SHP77 (cell line): ENCODE measurements around the gene SMIM20.
"Not testable (repeated sequence)": the region's sequence is repeated elsewhere in the genome, so short reads cannot be mapped to it uniquely, and the experiment has no call there.

Experiments used
- DNase-seq, 2 experiments: peaks; one replicate each; lab custom pipeline; 2025; lab: John Stamatoyannopoulos, UW

Gene SMIM20

DNA sequence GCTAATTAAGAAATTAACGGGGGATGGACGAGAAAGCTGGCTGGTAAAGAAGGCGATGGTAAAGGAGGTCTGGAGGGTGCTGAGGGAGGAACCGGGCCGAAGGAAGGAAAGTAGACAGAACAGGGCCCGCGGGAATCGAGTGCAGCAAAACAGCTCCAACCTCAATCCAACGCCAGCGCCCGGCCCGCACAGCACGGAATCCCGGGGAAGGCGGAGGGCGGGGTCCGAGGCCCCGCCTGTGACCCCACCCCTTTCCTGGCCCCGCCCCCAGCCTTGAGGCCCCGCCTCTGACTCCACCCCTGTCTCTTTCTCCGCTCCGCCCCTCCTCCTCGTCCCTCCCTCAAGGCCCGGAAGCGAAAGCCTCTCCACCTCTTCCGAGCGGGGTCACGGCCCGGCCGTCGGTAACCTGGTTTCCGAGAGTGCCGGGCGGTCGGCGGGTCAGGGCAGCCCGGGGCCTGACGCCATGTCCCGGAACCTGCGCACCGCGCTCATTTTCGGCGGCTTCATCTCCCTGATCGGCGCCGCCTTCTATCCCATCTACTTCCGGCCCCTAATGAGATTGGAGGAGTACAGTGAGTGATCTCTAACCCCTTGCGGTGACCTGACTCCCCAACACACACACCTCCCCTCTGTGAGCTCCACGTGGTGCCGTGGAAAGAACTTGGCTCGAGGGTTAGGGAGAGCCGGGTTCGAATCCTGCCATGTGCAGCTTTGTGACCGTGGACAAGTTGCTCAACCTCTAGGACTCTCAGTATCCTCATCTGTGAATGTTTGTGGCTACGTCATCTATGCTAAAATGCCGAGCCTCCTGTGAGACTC is at the start of gene SMIM20:
TSS of gene SMIM20 (plus strand) at position 370 of the 819 bp plus-strand sequence. CDS start at position 464, 94 bp downstream.
- DNase-seq = peak; percentile 56

DNA sequence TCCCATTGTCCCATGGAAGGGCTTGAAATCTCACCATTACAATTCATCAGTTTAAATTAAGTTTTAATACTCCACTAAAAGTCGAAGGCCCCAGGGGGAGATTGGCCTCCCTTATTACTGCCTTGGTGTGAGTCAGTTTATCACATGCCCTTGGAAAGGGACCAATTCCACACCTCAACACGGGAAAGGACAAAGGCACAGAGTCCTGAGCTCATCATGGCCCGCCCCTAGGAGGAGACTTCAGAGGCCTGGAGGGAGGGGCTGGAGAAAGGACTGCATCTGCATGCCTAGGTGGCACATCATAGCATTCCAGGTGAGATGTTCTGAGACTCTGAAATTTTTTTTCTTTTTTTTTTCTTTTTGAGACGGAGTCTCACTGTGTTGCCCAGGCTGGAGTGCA is 48.4 kb upstream of the SMIM20 start:
- no peak for DNase-seq

DNA sequence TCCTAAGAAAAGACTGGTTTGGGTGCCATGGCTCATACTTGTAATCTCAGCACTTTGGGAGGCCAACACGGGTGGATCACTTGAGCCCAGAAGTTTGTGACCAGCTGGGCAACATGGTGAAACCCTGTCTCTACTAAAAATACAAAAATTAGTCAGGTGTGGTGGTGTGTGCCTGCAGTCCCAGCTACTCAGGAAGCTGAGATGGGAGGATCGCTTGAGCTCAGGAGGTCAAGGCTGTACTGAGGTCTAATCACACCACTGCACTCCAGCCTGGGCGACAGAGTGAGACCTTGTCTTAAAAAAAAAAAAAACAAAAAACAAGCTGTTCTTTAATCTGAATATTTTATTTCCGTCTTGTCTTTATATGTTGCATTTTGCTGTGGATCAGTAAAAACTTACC is 47.6 kb upstream of the SMIM20 start:
- not testable (repeated sequence) for DNase-seq

DNA sequence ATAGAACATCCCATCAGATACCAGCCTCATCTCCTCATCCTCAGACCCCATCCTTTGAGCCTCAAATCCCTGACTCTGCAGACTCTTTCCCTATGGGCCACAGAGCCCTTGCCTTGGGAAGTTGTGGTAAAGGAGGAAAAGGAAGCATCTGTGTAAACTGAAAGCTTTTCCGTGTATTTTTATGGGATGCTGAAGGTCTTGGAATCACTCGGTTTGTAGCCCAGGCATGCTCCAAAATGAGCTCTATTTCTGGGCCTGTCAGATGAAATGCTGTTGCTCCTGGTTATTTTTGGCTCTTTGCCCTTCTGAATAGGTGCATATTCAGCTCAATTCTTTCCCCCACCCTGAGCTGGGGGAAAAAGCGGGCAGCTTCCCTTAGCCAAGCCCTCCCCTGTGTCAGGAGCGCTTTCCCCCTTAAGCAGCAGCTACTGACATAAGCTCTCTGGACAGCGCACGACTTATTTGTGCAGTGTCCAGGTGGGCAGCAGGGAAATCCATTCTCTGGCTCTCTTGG is 46.2 kb upstream of the SMIM20 start:
- no peak for DNase-seq

DNA sequence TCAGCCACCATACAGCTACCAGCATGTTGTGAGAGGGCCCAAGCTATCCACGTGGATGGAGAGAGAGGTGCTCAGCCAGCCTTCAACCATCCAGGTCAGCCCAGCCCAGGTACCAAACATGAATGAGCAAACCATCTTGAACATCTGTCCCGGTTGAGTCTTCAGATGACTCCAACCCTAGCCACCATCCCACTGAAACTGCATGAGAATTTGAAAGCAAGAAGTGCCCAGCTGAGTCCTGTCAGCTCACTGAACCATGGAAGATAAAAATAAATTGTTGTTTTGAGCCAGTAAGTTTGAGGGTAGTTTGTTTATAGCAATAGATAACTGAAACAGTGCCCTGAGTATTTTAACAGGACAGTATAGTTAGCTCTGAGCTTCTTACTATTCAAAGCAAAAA is 43.9 kb upstream of the SMIM20 start:
- DNase-seq = no peak

DNA sequence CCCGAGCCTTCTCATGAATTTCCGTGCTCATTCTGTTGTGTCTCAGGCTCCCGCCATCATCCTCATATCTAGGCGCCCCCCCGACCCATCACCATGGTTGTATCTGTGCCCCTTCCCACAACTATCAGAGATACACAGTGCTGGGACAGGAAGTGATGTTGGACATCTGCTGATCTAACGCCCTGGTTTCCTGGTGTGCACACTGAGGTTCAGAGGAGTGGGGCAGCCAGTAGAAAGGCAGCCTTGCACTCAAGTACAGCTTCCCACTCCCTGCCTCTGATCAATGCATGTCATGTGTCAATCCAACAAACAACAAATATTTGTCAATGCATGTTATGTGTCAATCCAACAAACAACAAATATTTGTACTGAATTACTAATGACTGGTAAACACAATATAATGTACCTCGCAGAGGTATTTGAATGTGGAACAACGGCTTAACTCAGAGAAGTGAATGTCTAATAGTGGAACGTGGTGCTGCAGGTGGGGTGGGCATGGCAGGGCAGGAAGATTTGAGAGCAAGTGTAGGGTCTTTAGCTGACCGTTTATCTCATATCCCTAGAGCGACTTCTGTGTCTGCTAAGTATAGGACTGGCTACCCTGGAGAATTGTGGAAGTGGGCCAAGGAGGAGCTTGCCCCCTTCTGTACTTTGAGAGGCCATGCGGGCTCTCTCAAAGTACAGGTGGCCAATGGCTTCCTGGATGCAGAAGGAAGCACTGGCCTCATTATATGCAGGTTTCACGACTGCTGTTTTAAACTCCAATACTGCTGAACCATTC is 41.0 kb upstream of the SMIM20 start:
- no peak for DNase-seq

DNA sequence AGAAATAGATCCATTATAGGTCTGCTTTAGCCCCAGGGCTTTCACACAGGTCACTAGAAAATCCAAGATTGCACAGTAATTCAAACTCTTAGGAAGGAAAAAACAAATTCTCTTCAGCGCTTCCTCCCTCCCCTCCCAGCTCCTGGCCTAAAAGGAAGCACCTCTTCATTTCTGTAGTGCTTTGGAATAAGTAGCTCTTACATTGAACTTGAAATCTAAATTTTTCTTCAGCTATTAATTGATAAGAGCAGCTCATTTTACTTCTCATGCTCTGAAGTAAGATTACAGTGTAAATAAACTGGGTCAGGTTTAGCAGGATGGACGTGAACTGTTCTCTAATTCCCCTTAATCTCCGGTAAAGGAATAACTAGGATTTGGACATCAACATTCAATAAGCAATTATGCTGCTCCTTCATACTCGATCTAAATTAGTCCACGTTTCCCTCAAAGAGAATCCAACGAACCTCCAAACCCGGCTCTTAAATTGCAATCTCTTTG is 40.3 kb upstream of the SMIM20 start:
- DNase-seq = no peak

DNA sequence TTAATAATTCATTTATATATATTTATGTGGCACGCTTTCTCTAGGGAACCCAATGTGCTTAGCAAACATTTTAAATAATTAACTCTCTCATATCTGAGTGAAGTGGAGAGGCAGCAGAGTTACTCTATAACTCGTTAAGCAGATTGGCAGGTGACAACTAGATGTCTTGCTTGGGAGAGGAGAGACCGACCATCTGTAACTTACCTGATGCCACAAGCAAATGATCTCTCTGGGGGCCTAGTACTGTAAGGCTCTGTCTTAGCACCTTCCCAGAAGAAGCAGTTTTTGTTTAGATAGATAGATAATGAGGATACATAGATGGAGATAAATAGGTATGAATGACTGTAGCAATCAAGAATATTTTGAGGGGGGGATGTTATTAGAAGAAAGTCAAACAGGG is 39.4 kb upstream of the SMIM20 start:
- no peak for DNase-seq

DNA sequence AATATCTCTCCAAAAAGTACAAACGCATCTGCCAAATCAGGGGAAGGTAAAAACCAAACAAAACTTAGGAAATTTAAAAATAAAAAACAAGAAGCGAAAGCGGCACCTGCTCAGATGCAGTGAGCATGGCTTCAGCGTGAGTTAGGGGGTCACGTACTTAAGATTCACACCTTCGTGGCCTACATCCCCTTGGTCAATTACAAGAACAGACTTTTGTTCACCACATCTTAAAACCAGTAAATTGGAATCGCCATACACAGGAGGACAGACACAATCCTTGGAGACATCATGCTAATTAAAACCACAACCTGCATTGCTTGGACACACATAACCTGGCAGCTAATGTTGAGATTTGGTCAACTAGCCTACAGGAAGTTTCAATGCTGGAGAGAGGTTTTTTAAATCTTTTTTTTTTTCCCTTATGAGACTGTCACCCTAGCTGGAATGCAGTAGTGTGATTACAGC is 38.7 kb upstream of the SMIM20 start:
- no peak for DNase-seq

DNA sequence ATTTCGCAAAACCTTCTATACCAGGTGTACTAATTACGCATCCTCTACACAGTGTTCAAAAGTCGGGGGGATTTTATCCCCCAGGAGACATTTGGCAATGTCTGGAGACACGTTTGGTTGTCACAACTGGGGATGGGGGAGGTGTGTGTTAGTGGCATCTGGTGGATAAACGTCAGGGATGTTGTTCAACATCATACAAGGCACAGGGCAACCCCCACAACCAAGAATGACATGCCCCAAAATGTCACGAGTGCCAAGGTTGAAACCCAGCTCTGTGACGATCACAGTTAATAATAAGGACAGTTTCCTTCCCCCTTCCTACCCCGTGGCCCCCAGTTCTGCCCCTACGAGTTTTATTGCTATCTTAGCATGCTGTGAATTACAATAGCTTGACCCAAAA is 35.3 kb upstream of the SMIM20 start:
- no peak for DNase-seq

DNA sequence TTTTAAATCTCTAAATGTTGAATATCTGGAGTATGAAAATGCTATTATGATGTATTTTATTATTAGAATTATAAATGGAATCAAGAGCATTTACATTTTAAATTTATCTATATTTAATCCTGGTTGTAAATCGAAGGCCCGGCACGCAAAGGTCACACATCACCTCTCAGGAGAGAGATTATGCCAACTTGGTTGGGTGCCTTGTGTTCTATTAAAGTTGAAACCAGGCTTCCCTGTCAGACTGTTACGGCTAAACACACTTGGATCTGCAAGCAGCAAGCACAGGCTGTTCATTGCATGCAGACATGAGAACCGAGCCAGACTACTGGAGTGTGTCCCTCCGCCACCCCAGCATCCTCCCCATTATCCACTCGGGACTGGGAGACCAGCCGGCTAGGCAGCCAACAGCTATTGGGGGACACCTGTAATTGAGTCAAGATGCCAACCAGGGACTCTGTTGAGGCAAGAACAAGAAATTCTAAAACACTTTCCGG is 34.9 kb upstream of the SMIM20 start:
- DNase-seq = no peak

DNA sequence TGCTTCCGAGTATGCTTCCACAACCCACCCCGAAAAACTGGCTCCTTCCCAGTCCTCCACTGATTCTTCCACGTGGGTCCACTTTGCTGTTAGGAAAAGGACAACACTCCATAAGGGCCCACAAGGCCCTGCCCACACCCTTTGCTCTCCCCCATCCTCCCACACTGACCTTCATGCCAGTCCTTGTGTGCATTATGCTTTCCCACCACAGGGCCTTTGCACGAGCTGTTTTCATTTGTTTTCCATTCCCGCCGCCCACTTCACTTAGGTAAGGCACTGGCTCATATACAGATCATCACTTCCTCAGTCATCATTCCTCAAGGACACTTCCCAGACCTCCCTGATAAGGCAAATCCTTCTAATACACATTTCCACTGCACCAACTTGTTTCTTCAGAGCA is 34.4 kb upstream of the SMIM20 start:
- no peak for DNase-seq

DNA sequence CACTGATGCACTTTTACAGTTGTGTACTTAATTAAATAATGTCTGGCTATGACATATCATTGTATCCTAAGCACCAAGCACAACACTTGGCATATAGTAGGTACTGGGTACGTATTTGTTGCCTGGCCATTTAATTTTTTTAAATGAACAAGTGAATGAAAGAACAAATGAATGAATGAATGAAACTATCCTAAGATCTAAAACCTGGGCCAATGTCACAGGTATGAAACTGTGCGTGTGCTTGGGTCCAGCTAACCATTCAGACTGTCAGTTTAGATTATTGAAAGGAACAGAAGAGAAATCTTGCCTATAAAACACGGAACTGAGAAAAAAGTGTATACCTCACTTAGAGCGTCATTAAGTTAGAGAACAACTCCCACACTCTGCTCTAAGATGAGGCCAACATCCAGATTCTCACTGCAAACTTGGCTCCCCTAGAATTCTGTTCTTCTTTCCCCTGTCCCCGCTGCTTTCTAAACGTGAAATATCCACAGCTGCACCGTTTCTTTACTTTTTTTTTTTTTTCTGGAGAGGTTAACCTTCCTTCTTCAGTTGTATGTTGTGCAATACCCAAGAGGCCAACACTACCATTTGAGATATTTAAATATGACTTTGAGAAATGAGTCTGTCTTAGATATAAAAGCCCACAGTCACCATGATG is 33.9 kb upstream of the SMIM20 start:
- no peak for DNase-seq

DNA sequence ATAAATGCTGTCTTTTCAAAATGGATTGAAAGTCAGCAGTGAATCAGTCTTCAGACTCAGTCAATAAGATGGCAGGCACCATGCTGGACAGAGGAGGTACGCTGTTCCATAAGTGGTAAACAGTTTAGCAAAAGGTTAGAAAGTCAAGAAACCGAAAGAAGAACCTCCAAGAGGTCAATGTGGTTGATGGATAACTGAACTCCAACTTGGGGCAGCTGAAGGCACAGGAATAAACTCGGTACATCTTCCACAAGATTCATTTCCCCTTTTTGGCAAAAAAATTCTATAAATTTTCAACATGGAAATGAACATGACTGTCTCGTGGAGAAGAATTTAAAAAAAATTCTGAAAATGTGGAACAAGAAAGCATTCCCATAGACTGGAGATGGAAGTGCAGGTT is 32.8 kb upstream of the SMIM20 start:
- no peak for DNase-seq

DNA sequence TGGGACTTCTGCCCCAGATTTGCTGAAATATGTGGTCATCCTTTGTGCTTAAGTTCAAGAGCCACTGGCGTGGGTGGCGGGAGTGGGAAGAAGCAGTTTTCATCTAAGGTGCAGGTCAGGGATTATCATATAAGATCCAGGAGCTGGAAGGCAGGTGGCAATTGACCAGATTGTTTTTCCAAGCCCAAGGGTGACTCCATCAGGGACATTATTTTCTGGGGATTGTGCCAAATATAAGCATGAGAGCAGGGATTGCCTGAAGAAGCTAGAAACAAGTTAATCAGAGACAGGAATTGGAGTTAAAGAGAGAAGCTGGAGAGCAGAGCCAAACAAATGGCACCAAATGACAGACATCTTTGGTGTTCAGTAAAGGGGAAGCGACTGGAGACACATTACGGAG is 31.8 kb upstream of the SMIM20 start:
- no peak for DNase-seq

DNA sequence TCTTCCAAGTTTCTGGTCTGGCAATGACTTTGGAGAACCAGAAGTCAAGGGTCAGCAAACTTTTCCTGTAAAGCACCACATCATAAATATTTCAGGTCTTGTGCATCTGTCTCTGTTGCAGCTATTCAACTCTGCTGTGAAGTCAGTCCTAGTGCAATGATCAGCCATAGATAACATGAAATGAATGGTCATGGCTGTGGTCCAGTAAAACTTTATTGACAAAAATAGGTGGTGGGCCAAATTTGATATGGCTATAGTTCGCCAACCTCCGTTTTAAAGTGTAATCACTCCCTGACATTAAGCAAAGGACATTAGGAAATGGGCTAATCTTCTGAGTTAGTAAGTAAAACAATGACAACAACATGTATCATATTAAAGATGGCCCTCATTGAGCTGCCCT is 30.5 kb upstream of the SMIM20 start:
- DNase-seq = no peak

DNA sequence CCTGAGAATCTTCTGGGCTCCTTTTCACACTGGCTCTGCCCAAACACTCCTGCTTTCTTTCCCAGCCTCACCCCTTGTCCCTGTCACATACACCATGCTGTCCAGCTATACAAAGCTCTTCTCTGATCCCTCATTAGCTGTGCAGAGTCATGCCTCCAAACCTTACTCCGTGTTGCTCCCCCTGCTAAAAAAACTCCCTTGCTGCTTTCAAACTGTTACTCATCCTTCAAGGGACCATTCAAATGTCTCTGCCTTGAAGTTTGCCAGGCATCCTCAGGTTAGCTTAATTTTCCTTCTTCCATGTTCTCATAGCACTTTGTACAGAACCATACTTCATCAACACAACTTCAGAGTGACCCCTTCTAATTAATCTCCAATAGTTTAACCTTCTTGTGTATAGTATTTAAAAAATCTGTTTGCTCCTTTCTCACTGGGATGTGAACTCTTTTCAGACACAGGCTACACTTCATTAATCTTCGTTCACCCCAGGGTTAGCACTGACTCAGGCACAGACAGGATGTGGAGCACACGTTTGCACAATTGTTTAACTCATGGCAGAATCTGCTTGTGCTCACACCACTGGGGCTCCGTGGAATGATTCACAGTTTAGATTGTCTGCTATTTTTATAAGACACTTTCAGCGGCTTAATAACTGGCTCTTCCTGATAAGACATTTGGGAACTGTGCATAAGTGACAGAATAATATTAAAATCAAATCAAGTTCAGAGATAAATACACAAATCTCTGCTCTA is 29.8 kb upstream of the SMIM20 start:
- DNase-seq = no peak

DNA sequence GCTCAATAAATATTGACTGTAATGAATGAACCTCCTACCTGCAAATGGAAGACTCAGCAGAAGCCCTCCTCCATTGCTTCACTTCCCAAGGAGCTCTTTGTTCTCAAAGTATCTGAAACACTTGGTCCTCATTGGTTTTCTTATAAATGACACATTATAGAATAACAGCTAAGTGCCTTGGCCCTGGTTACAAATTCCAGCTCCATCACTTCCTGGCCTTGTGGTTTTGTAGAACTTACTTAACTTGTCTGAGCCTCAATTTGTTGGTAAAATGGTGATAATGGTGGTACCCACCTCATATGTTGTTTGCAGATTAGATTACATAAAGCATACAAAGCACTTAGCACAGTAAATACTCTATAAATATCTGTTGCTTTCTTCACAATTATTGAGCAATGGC is 25.2 kb upstream of the SMIM20 start:
- no peak for DNase-seq

DNA sequence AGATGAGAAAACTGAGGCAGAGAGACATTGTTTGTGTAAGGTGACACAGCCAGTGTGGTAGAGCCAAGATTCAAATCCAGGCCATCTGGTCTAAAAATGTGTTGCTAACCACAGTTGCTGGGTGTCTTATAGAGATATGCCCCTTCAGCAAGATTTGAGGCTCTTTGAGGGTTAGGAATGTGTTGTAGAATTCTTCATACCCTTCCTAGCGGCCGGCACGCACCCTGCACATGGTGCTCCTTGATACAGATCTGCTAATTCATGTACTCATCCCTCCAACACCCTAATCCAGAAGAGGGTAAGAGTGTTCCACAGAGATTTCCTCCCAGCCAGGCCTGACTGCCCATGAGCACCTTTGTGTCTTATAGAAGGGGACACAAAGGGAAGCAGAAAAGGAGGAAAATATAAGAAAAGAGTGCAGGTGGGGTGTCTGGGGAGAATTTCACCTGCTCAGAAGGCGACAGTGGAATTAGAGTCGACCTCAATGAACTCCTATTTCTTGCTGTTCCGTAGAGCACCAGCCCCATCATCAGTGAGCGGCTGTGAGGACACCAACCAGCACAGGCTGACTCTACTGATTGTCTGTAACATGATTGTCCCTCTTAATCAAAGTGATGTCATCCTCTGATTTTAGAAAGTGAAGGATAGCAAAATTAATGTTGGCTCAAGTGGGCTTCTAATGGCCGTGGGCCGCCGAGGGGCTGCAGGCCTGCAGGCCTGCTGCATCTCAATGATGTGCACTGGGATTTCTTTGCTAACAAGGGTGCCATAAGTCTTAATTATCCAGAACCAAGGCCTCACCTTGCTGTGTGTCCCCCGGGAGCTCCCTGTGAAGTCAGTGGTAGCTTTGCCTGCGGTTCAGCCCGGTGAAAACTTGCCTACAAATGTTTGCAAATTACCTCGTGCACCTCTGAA is 24.2 kb upstream of the SMIM20 start:
- DNase-seq = no peak
